ENCODE results near the gene TBC1D17. TPM values are rescaled to one million over a fixed set of nuclear protein-coding genes. Genes with fewer than 3 reads are reported as not detected.

The TBC1D17 gene
- total and polyA plus RNA-seq, 4 donors: 11.3 to 27.9 (median 17.2) TPM

- H3K9ac ChIP-seq (ENCODE audit: low read depth in 1 of 2, low read length in 2 of 2): no peak overlapping the region
- no peak overlapping the region for H3K4me3 ChIP-seq (ENCODE audit: low read depth in 1 of 3, low read length in 3 of 3)
- no peaks in the 10 kb centered on the region for H3K27me3 ChIP-seq (ENCODE audit: control insufficient read depth in 4 of 4, insufficient read depth in 4 of 4, low read length in 3 of 4)
- 95% methylated on average over 8 of the region's 8 CpGs for WGBS
- DNase-seq (ENCODE audit: low spot score): no peak
- peaks cover 5 to 43% (median 12%) of the 10 kb centered on the region in 4 donors for H3K36me3 ChIP-seq (ENCODE audit: control insufficient read depth in 4 of 4, insufficient read depth in 3 of 4, low read depth in 1 of 4, low read length in 3 of 4)
- no peak for TF ChIP-seq FOXA1 (IDR thresholded peaks at IDR 0.05)
- TF ChIP-seq SP1 (IDR thresholded peaks at IDR 0.05): no peak
- no peak for TF ChIP-seq FOXA2 (IDR thresholded peaks at IDR 0.05)
- TF ChIP-seq GABPA (IDR thresholded peaks at IDR 0.05 in 1 of 2, conservative IDR thresholded peaks at IDR 0.05 in 1 of 2): no peak
- no peak for TF ChIP-seq REST (IDR thresholded peaks at IDR 0.05)
- no peak for TF ChIP-seq TAF1 (conservative IDR thresholded peaks at IDR 0.05)
- no peak for TF ChIP-seq MAX (IDR thresholded peaks at IDR 0.05)
- no peak for TF ChIP-seq CTCF (IDR thresholded peaks at IDR 0.05; ENCODE audit: low read depth, low read length, missing input control)
- no peak for TF ChIP-seq JUND (IDR thresholded peaks at IDR 0.05)
- no peak for TF ChIP-seq RXRA (IDR thresholded peaks at IDR 0.05)
- no peak for TF ChIP-seq HNF4A (conservative IDR thresholded peaks at IDR 0.05)
- no peak for TF ChIP-seq HNF4G (IDR thresholded peaks at IDR 0.05)
- no peak for TF ChIP-seq YY1 (IDR thresholded peaks at IDR 0.05)
- TF ChIP-seq RAD21 (IDR thresholded peaks at IDR 0.05): no peak
- no peak for TF ChIP-seq NR2F2 (IDR thresholded peaks at IDR 0.05)
- no peak for TF ChIP-seq EGR1 (IDR thresholded peaks at IDR 0.05; ENCODE audit: low read depth in 2 of 2)
- no peak for TF ChIP-seq ATF3 (IDR thresholded peaks at IDR 0.05)
- no peak for TF ChIP-seq ZBTB33 (IDR thresholded peaks at IDR 0.05)
- H3K4me1 ChIP-seq (ENCODE audit: control insufficient read depth in 4 of 4, insufficient read depth in 4 of 4, low read length in 3 of 4): no peaks in the 10 kb centered on the region
- no peak overlapping the region for H3K27ac ChIP-seq (ENCODE audit: low read depth in 1 of 2, low read length in 2 of 2)
- H3K9me3 ChIP-seq (ENCODE audit: control insufficient read depth in 4 of 4, low read length in 3 of 4): no peaks in the 10 kb centered on the region
Measured at GRCh38 chr19:49829200-49829599, 48.3 kb upstream of the TBC1D17 start.
